ENCODE measurements around the gene WDR47.

GRCh38 chr1:108961752-108962486, 80.0 kb downstream of the WDR47 start:
- no peak for TF ChIP-seq EZH2phosphoT487 (IDR thresholded peaks at IDR 0.05; ENCODE audit: insufficient read depth, low read depth)
- no peak for TF ChIP-seq EZH2 (IDR thresholded peaks at IDR 0.05; ENCODE audit: insufficient read depth, poor library complexity, severe bottlenecking)

All from GM23248 (cell line).